Sigmoid colon (tissue), 7 donors: ENCODE data around the gene EPHA4. TPM values are rescaled to one million over a fixed set of nuclear protein-coding genes. Genes with fewer than 3 reads are reported as not detected.
A peak's percentile ranks its signal among the peaks of the same experiment; 100 is the strongest.
"Not testable (repeated sequence)": the region's sequence is repeated elsewhere in the genome, so short reads cannot be mapped to it uniquely, and the experiment has no call there.

Experiments
- DNase-seq: peaks from one replicate; pipeline ENCODE4 v3.0.0-alpha.2; 2019
- H3K27ac ChIP-seq, 4 donors: fragments of 200-600 bp; sonication (generic); one replicate each; pipeline ENCODE4 v1.5.1; 2016 to 2019; ENCODE audit warnings: mild to moderate bottlenecking in 1 of 4
- H3K27me3 ChIP-seq, 3 donors: fragments of 200-600 bp; sonication (generic); one replicate each; pipeline ENCODE4 v1.5.1; 2019; ENCODE audit warnings: mild to moderate bottlenecking in 1 of 3
- H3K36me3 ChIP-seq, 4 donors: fragments of 200-600 bp; sonication (generic); one replicate each; pipeline ENCODE4 v1.5.1; 2016 to 2019
- H3K4me1 ChIP-seq, 4 donors: fragments of 200-600 bp; sonication (generic); one replicate each; pipeline ENCODE4 v1.5.1; 2017 to 2019
- H3K4me3 ChIP-seq, 4 donors: fragments of 200-600 bp; sonication (generic); one replicate each; pipeline ENCODE4 v1.5.1; 2017 to 2019; ENCODE audit warnings: mild to moderate bottlenecking in 2 of 4, moderate library complexity in 1 of 4
- H3K9me3 ChIP-seq, 4 donors: fragments of 200-600 bp in 3 of 4; sonication (generic) in 3 of 4; one replicate each; pipeline versions ENCODE4 v1.5.1 to v1.6.1; 2013 to 2019
- CTCF ChIP-seq, 4 experiments: fragments of 450-650 bp in 3 of 4; fragments of 200-600 bp in 1 of 4; IDR thresholded peaks; one replicate each; pipeline ENCODE4 v1.5.1; 2016 to 2019; ENCODE audit warnings: antibody characterized with exemption in 4 of 4, mild to moderate bottlenecking in 3 of 4, moderate library complexity in 2 of 4
- EP300 ChIP-seq, 4 donors: sonication (generic); formaldehyde crosslinking; IDR thresholded peaks; one replicate each; pipeline ENCODE4 v1.6.1; 2017; ENCODE audit warnings: antibody characterized with exemption in 4 of 4
- POLR2A ChIP-seq, 2 donors: fragments of 450-650 bp; IDR thresholded peaks; one replicate each; pipeline ENCODE4 v1.6.1; 2016; ENCODE audit warnings: antibody characterized with exemption in 2 of 2, mild to moderate bottlenecking in 2 of 2, moderate library complexity in 2 of 2
- POLR2AphosphoS5 ChIP-seq, 4 donors: sonication (generic); formaldehyde crosslinking; IDR thresholded peaks; one replicate each; pipeline ENCODE4 v1.6.1; 2017; ENCODE audit warnings: antibody characterized with exemption in 4 of 4
- WGBS, 2 donors: extraction: QIAGEN DNeasy Blood & Tissue Kit; methylation state at CpG; one replicate each; pipeline ENCODE4 v1.1.7; 2013; 5-methylcytosine and 5-hydroxymethylcytosine counted together
- intact Hi-C: fragments of 100-400 bp; cut with DNase I; formaldehyde crosslinking; loops from one replicate; pipeline ENCODE4 v1.15.1; 2023
- polyA plus RNA-seq, 3 donors: library from polyadenylated mRNA; stranded (reverse); fragments of 200-250 nt; gene quantifications; one replicate each; pipeline ENCODE4 v1.2.3, GENCODE V29; 2013
- total RNA-seq, 4 donors: library from RNA; depleted of rRNA; stranded (reverse); fragments of >200 nt; gene quantifications; one replicate each; pipeline ENCODE4 v1.1.0, GENCODE V29; 2016
- donor health status: healthy with polysubstance abuse.
- donor health status: Bipolar disorder and iron deficiency.
- donor health status: healthy.

Gene EPHA4
- total and polyA plus RNA-seq, 7 donors = 1.2 to 50.7 (median 26.9) TPM

- H3K27me3 ChIP-seq = no peaks in the 10 kb centered on the region
- intact Hi-C loops = no loop called here
- peak overlapping the region in 1 of 4 donors; percentile 51 for H3K27ac ChIP-seq
- DNase-seq = no peak
- no peaks in the 10 kb centered on the region for H3K36me3 ChIP-seq
- TF ChIP-seq POLR2A (IDR thresholded peaks at IDR 0.05) (no peak), EP300 (IDR thresholded peaks at IDR 0.05) (no peak), POLR2AphosphoS5 (IDR thresholded peaks at IDR 0.05) (no peak), CTCF (IDR thresholded peaks at IDR 0.05) (no peak)
- no peak overlapping the region for H3K4me3 ChIP-seq
- no peaks in the 10 kb centered on the region for H3K9me3 ChIP-seq
- H3K4me1 ChIP-seq = peaks cover 0 to 72% (median 58%) of the 10 kb centered on the region in 4 donors
- 92 to 96% methylated on average over 1 of the region's 1 CpG for WGBS, 2 donors
Measured at GRCh38 chr2:221515864-221516263, 56.2 kb downstream of the EPHA4 start.

GRCh38 chr2:221514305-221515040 is 57.6 kb downstream of the EPHA4 start:
- Histone ChIP-seq H3K4me1 (peaks cover 0 to 63% (median 53%) of the 10 kb centered on the region in 4 donors), H3K4me3 (no peak overlapping the region), H3K36me3 (no peaks in the 10 kb centered on the region), H3K27ac (peak overlapping the region in 3 of 4 donors; percentile 17 to 40 (median 20)), H3K27me3 (no peaks in the 10 kb centered on the region), H3K9me3 (no peaks in the 10 kb centered on the region)
- TF ChIP-seq CTCF (IDR thresholded peaks at IDR 0.05) (no peak), POLR2AphosphoS5 (IDR thresholded peaks at IDR 0.05) (peak in 3 of 4 donors; percentile 35 to 66 (median 55))
- no peak for DNase-seq
- WGBS, 2 donors = 61 to 68% methylated on average over 5 of the region's 5 CpGs
- intact Hi-C loops = no loop called here

GRCh38 chr2:221513232-221513631 is 58.9 kb downstream of the EPHA4 start:
- 54 to 70% methylated on average over 5 of the region's 5 CpGs for whole genome bisulfite sequencing, 2 donors
- DNase-seq = no peak
- Histone ChIP-seq H3K4me3 (no peak overlapping the region), H3K9me3 (no peaks in the 10 kb centered on the region), H3K27ac (no peak overlapping the region), H3K36me3 (no peaks in the 10 kb centered on the region), H3K4me1 (peaks cover 0 to 51% (median 40%) of the 10 kb centered on the region in 4 donors), H3K27me3 (no peaks in the 10 kb centered on the region)
- intact Hi-C loops = no loop called here
- no peak for TF ChIP-seq CTCF (IDR thresholded peaks at IDR 0.05)
- no peak for TF ChIP-seq EP300 (IDR thresholded peaks at IDR 0.05)
- no peak for TF ChIP-seq POLR2AphosphoS5 (IDR thresholded peaks at IDR 0.05)
- no peak for TF ChIP-seq POLR2A (IDR thresholded peaks at IDR 0.05)

- WGBS, 2 donors = 75 to 90% methylated on average over 5 of the region's 5 CpGs
- intact Hi-C loops, H3K4me3 ChIP-seq, H3K36me3 ChIP-seq, DNase-seq, H3K27me3 ChIP-seq, H3K27ac ChIP-seq, H3K9me3 ChIP-seq: not testable (repeated sequence)
- peaks cover 0 to 34% (median 23%) of the 10 kb centered on the region in 4 donors for H3K4me1 ChIP-seq
Measured at GRCh38 chr2:221511325-221511724, 60.8 kb downstream of the EPHA4 start.

GRCh38 chr2:221506469-221506868 is 65.6 kb downstream of the EPHA4 start:
- DNase-seq = no peak
- no peak for TF ChIP-seq POLR2AphosphoS5 (IDR thresholded peaks at IDR 0.05)
- no peak for TF ChIP-seq EP300 (IDR thresholded peaks at IDR 0.05)
- TF ChIP-seq POLR2A (IDR thresholded peaks at IDR 0.05) = no peak
- TF ChIP-seq CTCF (IDR thresholded peaks at IDR 0.05) = no peak
- intact Hi-C loops = no loop called here
- H3K27ac ChIP-seq = no peak overlapping the region
- H3K4me3 ChIP-seq = no peak overlapping the region
- WGBS, 2 donors = 93 to 95% methylated on average over 2 of the region's 2 CpGs
- no peaks in the 10 kb centered on the region for H3K9me3 ChIP-seq
- no peaks in the 10 kb centered on the region for H3K27me3 ChIP-seq
- H3K36me3 ChIP-seq = no peaks in the 10 kb centered on the region
- peaks cover 0 to 14% (median 4%) of the 10 kb centered on the region in 4 donors for H3K4me1 ChIP-seq
